Measurements from ENCODE around the gene RCSD1.

Gene RCSD1

DNA sequence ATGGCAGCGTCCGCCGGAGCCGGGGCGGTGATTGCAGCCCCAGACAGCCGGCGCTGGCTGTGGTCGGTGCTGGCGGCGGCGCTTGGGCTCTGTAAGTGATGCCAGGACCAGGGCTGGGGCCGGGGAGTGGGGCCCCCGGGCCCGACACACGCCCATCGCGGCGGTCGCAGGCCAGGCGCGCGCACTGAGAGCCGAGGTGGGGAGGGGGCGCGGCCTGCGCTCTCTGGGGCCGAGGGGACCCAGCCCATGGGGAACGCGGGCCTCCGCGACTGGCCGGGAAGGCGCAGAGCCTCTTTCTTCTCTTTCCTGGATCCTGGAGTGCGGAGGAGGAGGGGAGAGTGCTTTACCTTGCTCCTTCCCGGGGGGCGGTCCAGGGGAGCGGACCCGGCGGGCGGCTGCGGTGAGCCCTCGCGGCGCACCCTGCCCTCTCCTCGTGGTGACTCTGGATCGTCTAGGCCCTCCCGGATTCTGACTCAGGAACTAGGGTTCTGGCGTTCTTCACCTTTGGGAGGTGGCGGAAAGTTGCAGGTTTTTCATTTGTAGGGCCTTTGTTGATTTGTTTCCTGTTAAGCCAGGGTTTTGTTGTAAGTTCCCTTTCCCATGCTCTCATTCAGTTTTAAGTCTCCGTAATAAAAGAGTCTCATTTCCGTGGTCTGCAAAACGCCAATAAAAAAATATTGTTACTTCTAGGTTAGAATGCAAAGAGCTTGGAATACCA lies 92.3 kb downstream of the RCSD1 start (continued):
- TF ChIP-seq, protein P1, sequence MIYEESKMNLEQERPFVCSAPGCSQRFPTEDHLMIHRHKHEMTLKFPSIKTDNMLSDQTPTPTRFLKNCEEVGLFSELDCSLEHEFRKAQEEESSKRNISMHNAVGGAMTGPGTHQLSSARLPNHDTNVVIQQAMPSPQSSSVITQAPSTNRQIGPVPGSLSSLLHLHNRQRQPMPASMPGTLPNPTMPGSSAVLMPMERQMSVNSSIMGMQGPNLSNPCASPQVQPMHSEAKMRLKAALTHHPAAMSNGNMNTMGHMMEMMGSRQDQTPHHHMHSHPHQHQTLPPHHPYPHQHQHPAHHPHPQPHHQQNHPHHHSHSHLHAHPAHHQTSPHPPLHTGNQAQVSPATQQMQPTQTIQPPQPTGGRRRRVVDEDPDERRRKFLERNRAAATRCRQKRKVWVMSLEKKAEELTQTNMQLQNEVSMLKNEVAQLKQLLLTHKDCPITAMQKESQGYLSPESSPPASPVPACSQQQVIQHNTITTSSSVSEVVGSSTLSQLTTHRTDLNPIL (CRISPR knock-in tag; IDR thresholded peaks at IDR 0.05; ENCODE audit: low read depth): no peak

DNA sequence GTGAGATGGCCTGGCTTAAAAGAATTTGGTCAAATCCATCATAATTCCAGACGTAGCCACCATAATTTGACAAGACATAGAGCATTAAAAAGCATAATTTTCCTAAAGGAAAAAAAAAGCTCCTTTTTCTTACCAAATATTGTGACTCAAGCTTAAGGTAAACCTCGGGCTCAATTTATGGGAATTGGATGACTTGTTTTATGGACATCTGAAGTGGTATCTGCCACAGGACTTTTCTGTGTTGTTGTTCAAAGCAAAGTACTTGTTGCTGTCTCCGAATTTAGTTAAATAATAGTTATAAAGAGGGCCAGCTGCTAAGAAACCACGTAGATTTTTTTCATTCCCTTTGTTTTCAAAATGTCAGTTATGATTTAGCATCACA lies 92.8 kb downstream of the RCSD1 start:
- TF ChIP-seq ISL1 (CRISPR knock-in tag; IDR thresholded peaks at IDR 0.05) (no peak), SNAI2 (CRISPR knock-in tag; IDR thresholded peaks at IDR 0.05) (no peak), ZNF8 (CRISPR knock-in tag; IDR thresholded peaks at IDR 0.05) (no peak), ESRRG (CRISPR knock-in tag; IDR thresholded peaks at IDR 0.05) (no peak), RARB (CRISPR knock-in tag; IDR thresholded peaks at IDR 0.05) (no peak), ZFP30 (CRISPR knock-in tag; IDR thresholded peaks at IDR 0.05) (no peak), TOX (CRISPR knock-in tag; IDR thresholded peaks at IDR 0.05; ENCODE audit: borderline replicate concordance) (no peak), TCF4 (CRISPR knock-in tag; IDR thresholded peaks at IDR 0.05; ENCODE audit: borderline replicate concordance) (no peak), ARNTL (CRISPR knock-in tag; IDR thresholded peaks at IDR 0.05; ENCODE audit: borderline replicate concordance, low read depth) (no peak), ZNF70 (CRISPR knock-in tag; IDR thresholded peaks at IDR 0.05) (no peak), ZFP3 (CRISPR knock-in tag; IDR thresholded peaks at IDR 0.05) (no peak), BACH2 (CRISPR knock-in tag; IDR thresholded peaks at IDR 0.05; ENCODE audit: borderline replicate concordance) (no peak)
- TF ChIP-seq, protein P2, sequence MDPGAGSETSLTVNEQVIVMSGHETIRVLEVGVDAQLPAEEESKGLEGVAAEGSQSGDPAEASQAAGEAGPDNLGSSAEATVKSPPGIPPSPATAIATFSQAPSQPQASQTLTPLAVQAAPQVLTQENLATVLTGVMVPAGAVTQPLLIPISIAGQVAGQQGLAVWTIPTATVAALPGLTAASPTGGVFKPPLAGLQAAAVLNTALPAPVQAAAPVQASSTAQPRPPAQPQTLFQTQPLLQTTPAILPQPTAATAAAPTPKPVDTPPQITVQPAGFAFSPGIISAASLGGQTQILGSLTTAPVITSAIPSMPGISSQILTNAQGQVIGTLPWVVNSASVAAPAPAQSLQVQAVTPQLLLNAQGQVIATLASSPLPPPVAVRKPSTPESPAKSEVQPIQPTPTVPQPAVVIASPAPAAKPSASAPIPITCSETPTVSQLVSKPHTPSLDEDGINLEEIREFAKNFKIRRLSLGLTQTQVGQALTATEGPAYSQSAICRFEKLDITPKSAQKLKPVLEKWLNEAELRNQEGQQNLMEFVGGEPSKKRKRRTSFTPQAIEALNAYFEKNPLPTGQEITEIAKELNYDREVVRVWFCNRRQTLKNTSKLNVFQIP (CRISPR knock-in tag; IDR thresholded peaks at IDR 0.05; ENCODE audit: borderline replicate concordance, low read depth): no peak
- TF ChIP-seq, protein P1 (CRISPR knock-in tag; IDR thresholded peaks at IDR 0.05; ENCODE audit: low read depth): no peak
- TF ChIP-seq, protein P3, sequence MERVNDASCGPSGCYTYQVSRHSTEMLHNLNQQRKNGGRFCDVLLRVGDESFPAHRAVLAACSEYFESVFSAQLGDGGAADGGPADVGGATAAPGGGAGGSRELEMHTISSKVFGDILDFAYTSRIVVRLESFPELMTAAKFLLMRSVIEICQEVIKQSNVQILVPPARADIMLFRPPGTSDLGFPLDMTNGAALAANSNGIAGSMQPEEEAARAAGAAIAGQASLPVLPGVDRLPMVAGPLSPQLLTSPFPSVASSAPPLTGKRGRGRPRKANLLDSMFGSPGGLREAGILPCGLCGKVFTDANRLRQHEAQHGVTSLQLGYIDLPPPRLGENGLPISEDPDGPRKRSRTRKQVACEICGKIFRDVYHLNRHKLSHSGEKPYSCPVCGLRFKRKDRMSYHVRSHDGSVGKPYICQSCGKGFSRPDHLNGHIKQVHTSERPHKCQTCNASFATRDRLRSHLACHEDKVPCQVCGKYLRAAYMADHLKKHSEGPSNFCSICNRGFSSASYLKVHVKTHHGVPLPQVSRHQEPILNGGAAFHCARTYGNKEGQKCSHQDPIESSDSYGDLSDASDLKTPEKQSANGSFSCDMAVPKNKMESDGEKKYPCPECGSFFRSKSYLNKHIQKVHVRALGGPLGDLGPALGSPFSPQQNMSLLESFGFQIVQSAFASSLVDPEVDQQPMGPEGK (CRISPR knock-in tag; IDR thresholded peaks at IDR 0.05; ENCODE audit: borderline replicate concordance): no peak
- TF ChIP-seq, protein P4, sequence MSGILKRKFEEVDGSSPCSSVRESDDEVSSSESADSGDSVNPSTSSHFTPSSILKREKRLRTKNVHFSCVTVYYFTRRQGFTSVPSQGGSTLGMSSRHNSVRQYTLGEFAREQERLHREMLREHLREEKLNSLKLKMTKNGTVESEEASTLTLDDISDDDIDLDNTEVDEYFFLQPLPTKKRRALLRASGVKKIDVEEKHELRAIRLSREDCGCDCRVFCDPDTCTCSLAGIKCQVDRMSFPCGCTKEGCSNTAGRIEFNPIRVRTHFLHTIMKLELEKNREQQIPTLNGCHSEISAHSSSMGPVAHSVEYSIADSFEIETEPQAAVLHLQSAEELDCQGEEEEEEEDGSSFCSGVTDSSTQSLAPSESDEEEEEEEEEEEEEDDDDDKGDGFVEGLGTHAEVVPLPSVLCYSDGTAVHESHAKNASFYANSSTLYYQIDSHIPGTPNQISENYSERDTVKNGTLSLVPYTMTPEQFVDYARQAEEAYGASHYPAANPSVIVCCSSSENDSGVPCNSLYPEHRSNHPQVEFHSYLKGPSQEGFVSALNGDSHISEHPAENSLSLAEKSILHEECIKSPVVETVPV (CRISPR knock-in tag; IDR thresholded peaks at IDR 0.05): no peak
- no peak for ATAC-seq

DNA sequence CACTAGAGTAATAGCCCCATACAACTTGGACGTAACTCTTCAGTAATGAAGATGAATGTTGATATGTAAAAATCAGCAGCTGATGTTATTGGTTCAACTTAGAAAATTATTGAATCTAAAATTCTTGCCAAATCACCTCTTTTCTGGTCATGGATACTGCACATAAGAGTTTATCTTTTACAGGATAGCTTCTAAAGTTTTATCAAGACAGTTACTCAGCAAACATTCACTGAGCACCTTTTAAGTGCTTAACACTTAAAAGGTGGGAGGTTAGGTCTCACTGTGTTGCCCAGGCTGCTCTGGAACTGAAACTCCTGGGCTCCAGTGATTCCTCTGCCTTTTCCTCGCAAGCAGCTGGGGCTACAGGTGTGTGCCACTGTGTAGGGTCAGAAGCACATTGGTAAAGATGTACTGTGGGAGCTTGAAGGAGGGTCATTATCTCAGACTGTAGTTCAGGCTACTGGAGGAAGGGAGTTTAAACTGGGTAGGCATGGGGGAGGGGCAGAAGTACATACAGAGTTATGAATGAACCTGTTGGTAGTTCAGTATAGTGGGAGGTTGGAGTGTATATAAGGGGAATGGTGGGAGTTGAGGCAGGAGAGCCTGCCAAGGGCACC lies 93.8 kb downstream of the RCSD1 start:
- ATAC-seq: no peak
- TF ChIP-seq, protein P4 (CRISPR knock-in tag; IDR thresholded peaks at IDR 0.05): no peak
- TF ChIP-seq BACH2 (CRISPR knock-in tag; IDR thresholded peaks at IDR 0.05; ENCODE audit: borderline replicate concordance) (no peak), GLIS3 (CRISPR knock-in tag; IDR thresholded peaks at IDR 0.05) (no peak), ZNF70 (CRISPR knock-in tag; IDR thresholded peaks at IDR 0.05) (no peak), TOX (CRISPR knock-in tag; IDR thresholded peaks at IDR 0.05; ENCODE audit: borderline replicate concordance) (no peak), ZNF565 (CRISPR knock-in tag; conservative IDR thresholded peaks at IDR 0.05; ENCODE audit: low read depth) (no peak), ZFP30 (CRISPR knock-in tag; IDR thresholded peaks at IDR 0.05) (no peak), ZFP3 (CRISPR knock-in tag; IDR thresholded peaks at IDR 0.05) (no peak), OSR1 (CRISPR knock-in tag; IDR thresholded peaks at IDR 0.05) (no peak), TCF4 (CRISPR knock-in tag; IDR thresholded peaks at IDR 0.05; ENCODE audit: borderline replicate concordance) (no peak), ISL1 (CRISPR knock-in tag; IDR thresholded peaks at IDR 0.05) (no peak), PPARA (CRISPR knock-in tag; IDR thresholded peaks at IDR 0.05; ENCODE audit: borderline replicate concordance) (no peak)
- TF ChIP-seq, protein P3 (CRISPR knock-in tag; IDR thresholded peaks at IDR 0.05; ENCODE audit: borderline replicate concordance): no peak
- TF ChIP-seq, protein P5, sequence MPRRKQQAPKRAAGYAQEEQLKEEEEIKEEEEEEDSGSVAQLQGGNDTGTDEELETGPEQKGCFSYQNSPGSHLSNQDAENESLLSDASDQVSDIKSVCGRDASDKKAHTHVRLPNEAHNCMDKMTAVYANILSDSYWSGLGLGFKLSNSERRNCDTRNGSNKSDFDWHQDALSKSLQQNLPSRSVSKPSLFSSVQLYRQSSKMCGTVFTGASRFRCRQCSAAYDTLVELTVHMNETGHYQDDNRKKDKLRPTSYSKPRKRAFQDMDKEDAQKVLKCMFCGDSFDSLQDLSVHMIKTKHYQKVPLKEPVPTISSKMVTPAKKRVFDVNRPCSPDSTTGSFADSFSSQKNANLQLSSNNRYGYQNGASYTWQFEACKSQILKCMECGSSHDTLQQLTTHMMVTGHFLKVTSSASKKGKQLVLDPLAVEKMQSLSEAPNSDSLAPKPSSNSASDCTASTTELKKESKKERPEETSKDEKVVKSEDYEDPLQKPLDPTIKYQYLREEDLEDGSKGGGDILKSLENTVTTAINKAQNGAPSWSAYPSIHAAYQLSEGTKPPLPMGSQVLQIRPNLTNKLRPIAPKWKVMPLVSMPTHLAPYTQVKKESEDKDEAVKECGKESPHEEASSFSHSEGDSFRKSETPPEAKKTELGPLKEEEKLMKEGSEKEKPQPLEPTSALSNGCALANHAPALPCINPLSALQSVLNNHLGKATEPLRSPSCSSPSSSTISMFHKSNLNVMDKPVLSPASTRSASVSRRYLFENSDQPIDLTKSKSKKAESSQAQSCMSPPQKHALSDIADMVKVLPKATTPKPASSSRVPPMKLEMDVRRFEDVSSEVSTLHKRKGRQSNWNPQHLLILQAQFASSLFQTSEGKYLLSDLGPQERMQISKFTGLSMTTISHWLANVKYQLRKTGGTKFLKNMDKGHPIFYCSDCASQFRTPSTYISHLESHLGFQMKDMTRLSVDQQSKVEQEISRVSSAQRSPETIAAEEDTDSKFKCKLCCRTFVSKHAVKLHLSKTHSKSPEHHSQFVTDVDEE (CRISPR knock-in tag; IDR thresholded peaks at IDR 0.05): no peak

All from SK-N-SH treated with all-trans-retinoic acid at 6 μM for 48 hours (cell line).